SK-N-DZ (cell line): ENCODE data around the gene RSPRY1.
"Not testable (repeated sequence)": the region's sequence is repeated elsewhere in the genome, so short reads cannot be mapped to it uniquely, and the experiment has no call there.

ENCODE experiments used
- DNase-seq: peaks from one replicate; pipeline ENCODE4 v3.0.0-alpha.2; 2015; ENCODE audit warnings: low spot score

The RSPRY1 gene

DNA sequence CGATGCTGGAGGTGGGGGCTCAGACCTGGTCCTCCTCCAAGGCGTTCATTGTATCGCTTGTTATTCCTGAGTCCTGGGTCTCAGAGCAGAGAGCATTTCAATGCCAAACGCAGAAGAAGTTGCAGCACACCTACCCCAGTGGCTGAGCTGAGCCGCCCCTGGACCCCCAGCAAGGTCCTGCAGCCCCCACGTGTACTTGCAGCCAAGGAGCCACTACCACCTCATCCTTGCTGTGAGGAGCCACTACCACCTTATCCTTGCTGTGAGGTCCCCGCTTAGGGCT, 84.9 kb downstream of the RSPRY1 start:
- no peak for DNase-seq

- no peak for DNase-seq
Measured at GRCh38 chr16:57271867-57272495, 85.9 kb downstream of the RSPRY1 start.

DNA sequence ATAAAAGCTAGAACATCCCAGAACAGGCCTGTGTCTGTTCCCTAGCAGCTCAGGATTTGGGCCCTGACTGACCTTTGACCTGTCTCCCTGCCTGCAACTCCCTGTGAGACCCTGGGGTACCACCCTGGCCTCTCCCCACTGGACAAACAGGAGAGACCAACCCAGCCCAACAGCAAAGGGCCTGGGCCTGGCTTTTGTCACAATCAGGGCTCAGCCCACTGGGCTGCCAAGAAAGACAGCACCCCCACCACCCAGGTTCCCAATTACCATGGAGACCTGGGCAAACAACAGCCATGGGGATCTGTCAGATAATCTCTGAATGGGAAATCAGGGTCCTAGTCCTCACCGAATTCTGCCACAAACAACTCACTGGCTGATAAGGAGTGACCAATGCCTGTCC, 87.2 kb downstream of the RSPRY1 start:
- peak; percentile 69 for DNase-seq

DNA sequence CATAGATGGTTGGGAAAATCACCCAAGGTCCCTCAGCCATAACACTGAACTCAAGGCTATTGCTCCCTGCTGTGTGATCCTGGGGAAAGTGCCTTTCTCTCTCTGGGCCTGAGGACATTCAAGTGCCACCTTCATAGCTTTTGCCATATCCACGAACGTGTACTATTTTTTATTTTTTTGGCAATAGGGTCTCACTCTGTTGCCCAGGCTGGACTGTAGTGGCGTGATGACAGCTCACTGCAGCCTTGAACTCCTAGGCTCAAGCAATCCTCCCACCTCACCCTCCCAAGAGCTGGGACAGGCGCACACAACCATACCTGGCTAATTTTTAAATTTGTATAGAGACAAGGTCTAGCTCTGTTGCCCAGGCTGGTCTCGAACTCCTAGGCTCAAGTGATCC, 87.7 kb downstream of the RSPRY1 start:
- no peak for DNase-seq

DNA sequence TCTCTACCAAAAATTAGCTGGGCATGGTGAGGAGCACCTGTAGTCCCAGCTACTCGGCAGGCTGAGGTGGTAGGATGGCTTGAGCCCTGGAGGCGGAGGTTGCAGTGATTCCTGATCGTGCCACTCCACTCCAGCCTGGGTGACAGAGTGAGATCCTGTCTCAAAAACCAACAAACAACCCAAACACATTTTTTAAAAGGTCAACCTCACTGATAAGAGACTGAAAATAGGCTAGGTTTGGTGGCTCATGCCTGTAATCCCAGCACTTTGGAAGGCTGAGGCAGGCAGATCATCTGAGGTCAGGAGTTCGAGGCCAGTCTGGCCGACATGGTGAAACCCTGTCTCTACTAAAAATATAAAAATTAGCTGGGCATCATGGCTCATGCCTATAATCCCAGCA, 89.8 kb downstream of the RSPRY1 start:
- not testable (repeated sequence) for DNase-seq

DNA sequence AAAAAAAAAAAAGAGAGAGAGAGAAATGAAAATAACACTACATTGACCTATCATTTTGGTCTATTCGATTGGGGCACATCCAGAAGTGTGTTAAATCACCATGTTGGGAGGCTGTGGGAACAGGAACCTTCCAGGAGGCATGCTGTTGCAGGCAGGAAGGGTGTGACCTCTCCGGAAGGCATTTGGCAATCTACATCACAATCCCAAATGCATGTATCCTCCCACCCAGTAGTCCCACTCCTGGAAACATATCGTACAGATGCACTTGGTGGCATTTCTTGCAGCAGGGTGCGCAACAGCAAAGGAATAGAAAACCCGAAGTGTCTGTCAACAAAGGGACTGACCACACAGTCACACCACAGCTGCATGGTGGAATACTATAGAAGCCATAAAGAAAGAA, 90.5 kb downstream of the RSPRY1 start:
- no peak for DNase-seq

GRCh38 chr16:57277586-57277985, 91.5 kb downstream of the RSPRY1 start:
- no peak for DNase-seq

GRCh38 chr16:57278494-57278893, 92.4 kb downstream of the RSPRY1 start:
- DNase-seq, result no peak

GRCh38 chr16:57279780-57280638, 93.9 kb downstream of the RSPRY1 start:
- DNase-seq, result no peak

DNA sequence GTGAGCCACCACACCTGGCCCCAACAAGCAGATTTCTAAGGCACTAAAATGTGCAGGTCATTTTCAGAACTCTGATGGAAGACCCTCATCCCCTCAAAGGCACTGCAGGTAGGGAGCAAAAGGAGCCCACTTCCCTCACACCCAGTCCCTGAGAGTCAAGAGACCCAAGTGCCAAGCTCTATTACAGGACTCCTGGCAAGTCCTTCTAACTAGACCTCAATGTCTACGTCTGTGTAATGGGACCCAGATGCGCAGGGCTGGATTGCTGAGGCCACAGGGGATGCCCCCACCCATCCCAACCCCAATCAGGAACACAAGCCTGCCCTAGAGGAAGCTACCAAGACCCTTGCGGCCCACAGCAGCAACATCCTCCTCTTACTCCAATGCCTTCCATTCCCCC, 95.7 kb downstream of the RSPRY1 start:
- DNase-seq, result no peak

GRCh38 chr16:57282510-57283213, 96.5 kb downstream of the RSPRY1 start:
- DNase-seq, result no peak

DNA sequence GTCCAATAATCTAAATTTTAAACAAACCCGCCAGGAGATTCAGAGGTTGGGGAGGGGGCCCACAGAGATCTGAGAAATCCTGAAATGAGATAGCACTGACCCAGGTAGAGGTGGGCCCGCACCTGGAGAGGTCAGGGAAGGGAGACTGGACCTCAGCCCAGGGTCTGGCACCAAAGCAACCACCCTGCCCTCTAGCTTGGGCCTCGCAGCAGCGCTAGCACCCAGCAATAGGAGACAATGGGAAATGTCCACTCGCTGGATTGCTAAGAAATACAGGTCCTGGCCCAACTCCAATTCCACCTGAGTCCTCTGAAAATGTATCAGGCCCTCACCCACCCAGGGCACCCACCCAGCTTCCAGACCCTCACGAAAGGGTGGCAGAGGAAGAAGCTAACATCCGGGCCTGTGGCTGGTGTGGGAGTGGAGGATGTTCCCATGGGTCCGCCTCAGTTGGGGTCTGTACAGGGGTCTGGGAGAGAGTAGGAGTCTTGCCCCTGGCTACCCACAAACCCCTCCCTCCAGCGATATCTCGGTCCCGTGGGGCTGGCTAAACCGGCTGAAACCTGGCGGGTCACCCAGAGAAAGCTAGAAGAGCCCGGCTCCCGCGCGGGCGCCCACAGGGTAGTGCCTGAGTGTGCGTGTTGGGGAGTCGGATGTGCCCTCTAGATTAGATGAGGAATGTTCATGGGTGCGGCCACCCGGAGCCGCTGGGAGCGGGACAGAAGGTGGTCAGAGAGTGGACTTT, 97.3 kb downstream of the RSPRY1 start:
- no peak for DNase-seq

- no peak for DNase-seq
Measured at GRCh38 chr16:57283959-57284208, 97.8 kb downstream of the RSPRY1 start.

DNA sequence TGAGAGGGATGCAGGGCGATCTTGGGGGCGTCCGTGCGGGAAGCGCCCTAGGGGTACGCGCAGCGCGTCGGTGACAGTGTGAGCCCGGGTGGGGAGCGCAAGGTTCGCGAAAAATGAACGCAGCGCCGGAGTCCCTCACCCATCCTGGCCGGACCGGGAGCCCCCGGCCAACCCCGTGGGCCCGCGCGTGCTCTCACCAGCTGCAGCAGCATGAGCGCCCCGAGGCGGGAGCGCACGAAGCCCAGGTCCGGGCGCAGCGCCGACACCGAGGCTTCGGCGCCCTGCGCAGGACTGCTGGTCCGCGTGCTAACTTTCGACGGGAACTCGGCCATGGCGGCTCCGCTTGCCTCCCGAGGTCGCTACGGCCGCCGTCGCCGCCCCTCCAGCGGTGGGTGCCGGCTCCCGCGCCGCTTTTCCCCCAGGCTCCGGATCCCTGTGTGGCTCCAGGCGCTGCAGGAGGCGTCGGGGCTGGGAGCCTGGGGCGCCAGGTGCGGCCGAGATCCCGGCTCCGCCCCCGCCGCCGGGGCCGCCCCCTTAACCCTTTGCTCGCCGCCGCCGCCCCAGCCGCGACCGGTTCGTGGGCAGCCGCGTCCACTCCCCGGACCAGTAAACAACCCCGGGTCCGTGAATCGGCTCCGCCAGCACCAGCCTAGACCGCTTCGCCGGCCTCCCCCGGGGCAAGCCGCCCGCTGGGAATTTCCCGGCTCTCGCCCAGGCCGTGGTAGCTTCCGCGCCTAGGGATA, 98.3 kb downstream of the RSPRY1 start, which contains the start of gene PLLP:
TSS of gene PLLP (minus strand) at position 464 of the 743 bp plus-strand sequence. CDS start at position 332, 132 bp downstream.
- peak; percentile 53 for DNase-seq

DNA sequence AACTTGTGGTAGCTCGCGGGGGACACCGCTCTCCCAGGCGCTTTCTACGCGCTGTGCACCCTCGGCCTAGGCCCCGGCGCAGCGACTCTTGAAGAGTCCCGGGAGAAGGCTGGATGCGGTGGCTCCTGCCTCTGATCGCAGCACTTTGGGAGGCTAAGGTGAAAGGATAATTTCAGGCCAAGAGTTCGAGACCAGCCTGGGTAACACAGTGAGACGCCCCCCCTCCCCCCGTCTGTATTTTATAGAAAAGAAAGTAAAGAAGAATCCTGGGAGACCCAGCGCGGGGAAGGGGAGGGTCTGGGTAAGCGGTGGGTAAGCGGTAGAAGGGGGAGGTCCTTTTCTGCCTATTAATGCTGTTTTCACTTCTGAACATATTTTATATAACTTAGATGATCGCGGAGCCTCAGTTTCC, 98.8 kb downstream of the RSPRY1 start:
- DNase-seq, result no peak

DNA sequence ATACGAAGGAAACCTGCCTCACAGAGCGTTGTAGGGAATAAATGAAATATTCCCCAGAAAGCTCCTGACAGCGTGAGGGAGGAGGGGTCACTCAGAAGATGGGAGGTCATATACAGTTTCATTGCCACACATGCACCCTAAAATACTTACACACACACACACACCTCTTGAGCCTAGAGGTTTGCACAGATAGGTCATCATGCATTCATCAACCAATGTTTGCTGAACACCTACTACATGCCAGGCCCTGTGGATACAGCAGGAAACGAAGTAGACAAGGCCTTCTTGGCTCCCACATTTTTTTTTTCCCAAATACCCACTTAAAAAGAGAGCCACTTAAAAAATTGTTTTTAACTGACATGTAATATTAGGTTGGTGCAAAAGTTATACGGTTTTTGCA, 99.2 kb downstream of the RSPRY1 start:
- no peak for DNase-seq

GRCh38 chr16:57289391-57290257, 103.5 kb downstream of the RSPRY1 start:
- DNase-seq, result no peak
